Measurements from ENCODE around the gene KCNQ1.

Gene KCNQ1

GRCh38 chr11:2761131-2762030, 316.6 kb downstream of the KCNQ1 start:
- no peak for DNase-seq (ENCODE audit: low read depth, low spot score)

GRCh38 chr11:2762031-2762380, 317.2 kb downstream of the KCNQ1 start:
- no peak for DNase-seq (ENCODE audit: low read depth, low spot score)

DNA sequence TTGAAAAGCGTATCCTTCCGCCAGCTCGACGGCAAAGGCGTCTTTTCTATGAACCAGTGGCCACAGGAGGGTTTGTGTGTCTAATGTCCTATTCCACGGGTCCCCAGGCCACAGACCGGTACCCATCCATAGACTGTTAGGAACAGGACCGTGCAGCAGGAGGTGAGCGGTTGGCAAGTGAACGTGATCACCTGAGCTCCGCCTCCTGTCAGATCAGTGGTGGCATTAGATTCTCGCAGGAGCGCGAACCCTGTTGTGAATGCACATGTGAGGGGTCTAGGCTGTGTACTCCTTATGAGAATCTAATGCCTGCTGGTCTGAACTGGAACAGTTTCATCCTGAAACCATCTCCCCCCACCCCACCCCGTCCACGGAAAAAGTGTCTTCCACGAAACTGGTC, 317.6 kb downstream of the KCNQ1 start:
- DNase-seq (ENCODE audit: low read depth, low spot score) = no peak

DNA sequence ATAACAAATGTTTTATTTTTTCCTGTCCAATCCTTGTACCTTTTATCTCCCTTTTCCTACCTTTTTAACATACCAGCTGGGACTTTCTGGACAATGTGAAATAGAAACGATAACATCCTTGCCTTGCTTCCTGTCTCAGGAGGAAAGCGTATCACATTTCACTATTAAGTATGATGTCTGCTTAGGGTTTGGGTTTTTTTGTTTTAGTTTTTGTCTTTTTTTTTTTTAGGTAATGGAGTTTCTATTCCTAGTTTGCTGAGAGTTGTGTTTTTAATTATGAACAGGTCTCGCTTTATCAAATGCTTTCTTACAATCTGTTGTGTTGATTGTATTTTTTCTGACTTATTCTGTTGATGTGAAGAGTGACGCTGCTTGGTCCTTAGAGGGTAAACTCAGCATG, 319.2 kb downstream of the KCNQ1 start:
- DNase-seq (ENCODE audit: low read depth, low spot score) = no peak

DNA sequence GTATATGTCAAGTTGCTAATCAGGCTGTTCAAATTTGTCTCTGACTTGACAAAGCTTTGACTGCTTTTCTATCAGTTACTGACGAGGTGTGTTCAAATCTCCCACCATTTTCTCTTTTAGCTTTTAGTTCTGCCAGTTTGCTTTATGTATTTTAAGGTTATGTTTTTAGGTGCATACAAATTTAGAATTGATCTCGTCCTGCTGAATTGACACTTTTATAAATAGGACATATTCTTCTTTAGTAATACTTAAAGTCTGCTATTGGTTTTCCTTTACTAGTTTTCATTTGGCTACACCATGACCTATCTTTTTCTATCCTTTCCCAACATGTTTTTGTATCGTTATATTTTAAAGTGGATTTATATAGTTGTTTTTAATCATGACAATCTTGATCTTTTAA, 320.7 kb downstream of the KCNQ1 start:
- DNase-seq (ENCODE audit: low read depth, low spot score) = no peak

DNA sequence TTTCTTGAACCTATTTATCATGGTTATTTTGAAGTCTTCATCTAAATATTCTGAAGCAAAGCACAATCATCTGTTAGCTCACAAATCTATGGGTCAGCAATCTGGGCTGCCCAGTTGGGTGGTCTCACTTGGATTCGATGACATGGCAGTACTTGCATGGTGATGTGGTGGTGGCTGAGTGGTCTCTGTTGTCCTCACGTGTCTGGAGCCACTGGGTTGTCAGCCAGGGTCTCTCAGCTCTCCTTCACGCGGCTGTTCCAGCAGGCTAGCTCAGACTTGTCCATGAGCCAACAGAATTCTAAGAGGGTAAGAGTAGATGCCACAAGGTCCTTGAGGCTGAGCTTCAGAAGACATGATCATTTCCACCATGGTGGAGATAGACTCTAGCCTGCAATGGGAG, 321.4 kb downstream of the KCNQ1 start:
- no peak for DNase-seq (ENCODE audit: low read depth, low spot score)

- DNase-seq (ENCODE audit: low read depth, low spot score) = no peak
Measured at GRCh38 chr11:2767071-2767470, 322.3 kb downstream of the KCNQ1 start.

DNA sequence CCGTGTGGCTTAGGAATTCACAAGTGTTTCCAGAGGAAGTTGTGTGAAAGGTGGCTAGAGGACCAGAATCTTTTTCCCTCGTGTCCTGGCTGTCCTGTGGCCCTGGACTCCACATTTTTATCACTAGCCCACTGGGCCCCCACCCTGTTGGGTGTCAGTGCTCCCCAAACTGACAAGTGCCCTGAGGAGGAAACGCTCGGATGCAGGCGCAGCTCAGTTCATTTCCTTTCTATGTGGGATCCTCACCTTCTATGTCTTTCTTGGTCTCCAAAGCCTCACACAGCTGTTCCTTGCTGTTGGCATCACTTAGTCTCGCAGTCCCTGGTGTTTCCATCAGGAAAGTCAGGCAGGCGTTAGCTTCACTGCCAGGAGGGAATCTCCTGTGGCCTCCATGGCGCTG, 323.0 kb downstream of the KCNQ1 start:
- DNase-seq (ENCODE audit: low read depth, low spot score) = no peak

GRCh38 chr11:2768471-2769408, 323.9 kb downstream of the KCNQ1 start:
- DNase-seq (ENCODE audit: low read depth, low spot score) = no peak

DNA sequence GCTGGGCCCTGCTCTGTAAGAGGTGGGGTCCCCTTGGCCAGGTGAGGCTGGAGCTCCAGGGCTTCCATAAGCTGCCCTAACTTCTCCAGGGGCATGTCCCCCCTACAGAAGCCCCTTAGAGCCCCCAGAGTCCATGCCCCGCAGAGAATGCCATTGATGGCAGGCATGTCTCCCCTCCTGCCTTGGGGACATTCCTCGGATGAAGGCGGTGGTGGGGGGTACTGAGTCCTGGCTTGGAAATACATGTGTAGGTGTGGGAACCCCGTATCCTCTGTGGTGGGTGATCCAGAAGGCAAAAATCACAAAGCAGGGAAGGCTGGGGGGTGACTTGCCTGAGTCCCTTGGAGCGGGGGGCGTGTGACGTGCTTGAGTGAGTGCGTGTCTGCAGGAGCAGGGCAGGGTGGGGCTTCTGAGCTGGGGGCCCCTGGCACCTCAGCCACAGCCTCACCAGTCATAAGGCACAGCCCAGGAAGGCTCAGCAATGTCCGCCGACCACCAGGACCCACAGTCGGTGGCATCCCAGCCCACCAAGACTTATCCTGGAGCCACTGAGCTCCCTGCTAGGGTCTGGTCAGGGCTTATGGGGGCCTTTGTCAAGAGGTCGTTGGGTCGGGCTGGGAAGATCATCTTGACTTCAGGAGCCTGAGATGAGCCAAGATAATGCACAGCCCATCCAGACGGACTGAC, 324.7 kb downstream of the KCNQ1 start:
- DNase-seq (ENCODE audit: low read depth, low spot score) = no peak

- no peak for DNase-seq (ENCODE audit: low read depth, low spot score)
Measured at GRCh38 chr11:2770096-2770751, 325.4 kb downstream of the KCNQ1 start.

DNA sequence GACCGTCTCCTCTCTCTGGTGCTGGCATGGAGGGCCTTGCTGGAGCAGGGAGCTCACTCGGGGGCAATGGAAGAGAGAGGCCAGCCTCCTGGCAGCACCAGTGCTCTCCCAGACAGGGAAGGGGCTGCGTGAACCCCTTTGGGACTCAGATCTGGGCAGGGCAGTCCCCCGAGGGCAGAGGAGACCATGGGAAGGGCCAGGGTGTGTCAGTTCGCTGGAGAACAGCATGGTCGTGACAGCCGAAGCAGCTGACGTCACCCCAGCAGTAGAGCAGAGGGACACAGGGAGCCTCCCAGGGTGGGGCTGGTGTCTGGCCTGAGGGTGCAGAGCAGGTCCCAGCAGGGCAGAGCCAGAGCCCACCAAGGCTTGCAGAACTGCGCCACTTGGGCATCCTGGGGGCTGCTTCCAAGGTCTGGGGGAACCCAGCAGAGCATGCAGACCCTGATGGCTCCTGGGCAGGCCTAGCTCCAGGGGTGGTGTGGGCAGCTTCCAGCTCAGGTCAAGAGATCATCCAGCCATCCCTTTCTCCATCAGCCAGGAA, 326.0 kb downstream of the KCNQ1 start:
- no peak for DNase-seq (ENCODE audit: low read depth, low spot score)

DNA sequence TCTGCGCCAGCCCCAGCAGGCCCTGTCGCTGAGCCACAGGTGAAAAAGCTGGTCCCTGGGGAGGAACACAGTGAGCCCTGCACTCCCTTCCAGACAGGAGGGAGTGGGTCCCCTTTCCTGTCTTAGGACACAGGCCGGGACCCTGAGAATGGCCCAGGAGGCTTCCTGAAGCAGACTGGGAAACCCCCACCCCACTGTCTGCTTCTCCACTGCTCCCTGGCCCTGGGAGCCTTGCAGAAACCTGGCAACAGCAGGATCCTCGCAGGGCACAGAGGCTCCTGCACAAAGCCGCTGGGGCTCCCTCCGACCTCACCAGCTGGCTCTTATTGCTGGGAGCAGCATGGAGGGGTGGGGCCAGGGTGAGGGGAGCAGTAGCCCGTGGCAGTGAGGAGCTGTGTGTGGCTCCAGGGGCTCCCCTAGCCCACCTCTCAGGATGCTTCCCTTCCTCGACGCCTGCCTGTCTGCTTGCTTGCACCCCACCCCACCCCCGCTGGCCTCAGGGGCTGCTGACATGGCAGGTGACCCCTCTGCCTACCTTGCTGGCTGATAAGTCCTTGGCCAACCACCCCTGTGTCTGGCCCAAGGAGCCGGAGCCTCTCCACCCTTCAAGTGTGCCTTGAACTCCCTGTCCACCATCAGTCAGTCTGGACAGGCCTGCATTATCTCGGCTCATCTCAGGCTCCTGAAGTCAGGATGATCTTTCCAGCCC, 327.1 kb downstream of the KCNQ1 start:
- DNase-seq (ENCODE audit: low read depth, low spot score) = no peak

- DNase-seq (ENCODE audit: low read depth, low spot score) = no peak
Measured at GRCh38 chr11:2772544-2773031, 327.8 kb downstream of the KCNQ1 start.

- DNase-seq (ENCODE audit: low read depth, low spot score) = no peak
Measured at GRCh38 chr11:2774173-2775082, 329.6 kb downstream of the KCNQ1 start.

DNA sequence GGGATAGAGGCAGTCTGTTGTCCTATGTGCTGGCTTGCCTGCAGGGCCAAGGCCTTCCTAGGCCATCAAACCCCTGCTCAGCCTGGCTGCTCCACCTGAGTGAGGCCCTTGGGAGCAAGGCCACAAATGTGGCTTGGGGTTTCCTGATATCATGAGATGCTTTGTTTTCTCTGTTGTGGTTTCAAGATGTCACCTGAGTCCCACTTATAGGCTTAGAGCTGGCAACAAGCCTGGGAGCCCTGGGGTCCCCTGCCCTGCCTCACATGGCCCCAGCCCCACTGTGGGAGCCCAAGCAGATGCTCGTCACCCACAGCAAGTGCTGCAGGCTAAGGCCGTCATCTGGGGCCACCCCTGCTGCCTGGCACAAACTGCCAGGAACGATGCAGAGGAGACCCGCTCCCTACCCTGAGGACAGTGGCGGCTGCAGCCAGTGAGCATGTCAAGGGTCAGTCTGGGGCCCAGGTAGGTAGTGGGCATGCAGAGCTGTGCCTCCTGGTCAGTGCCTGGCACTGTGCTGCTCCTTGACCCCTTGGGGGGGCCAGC, 330.3 kb downstream of the KCNQ1 start:
- DNase-seq (ENCODE audit: low read depth, low spot score) = no peak

DNA sequence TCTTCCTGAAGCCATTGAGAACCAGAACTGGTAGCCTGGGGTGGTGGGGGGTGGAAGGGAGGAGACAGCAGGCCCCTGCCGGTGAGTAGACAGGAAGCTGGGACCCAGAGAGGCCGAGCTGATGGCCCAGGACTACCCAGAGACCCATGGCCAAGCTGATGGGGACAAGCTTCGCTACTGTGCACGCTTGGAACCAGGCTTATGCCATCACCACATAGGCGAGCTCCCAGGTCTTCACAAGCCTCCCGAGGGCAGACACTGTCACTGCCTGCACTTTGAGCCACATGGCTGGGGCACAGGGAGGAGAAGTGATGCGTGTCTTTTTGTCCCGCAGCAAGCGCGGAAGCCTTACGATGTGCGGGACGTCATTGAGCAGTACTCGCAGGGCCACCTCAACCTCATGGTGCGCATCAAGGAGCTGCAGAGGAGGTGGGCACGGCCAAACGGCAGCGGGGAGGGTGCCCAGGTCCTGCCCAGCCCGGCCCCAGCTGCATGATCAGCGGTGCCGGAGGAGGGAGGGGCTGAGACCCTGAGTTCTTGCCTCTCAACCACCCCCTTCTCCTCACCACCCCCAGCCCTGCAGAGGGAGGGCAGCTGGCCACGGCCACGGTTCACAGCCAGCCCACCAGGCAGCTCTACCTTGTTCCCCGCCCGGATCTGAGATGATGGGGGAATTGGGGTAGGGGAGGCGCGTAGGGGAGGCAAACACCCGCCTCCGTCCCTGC, 331.0 kb downstream of the KCNQ1 start:
- DNase-seq (ENCODE audit: low read depth, low spot score) = no peak

GRCh38 chr11:2776351-2777061, 331.7 kb downstream of the KCNQ1 start:
- no peak for DNase-seq (ENCODE audit: low read depth, low spot score)

Data from activated CD4-positive, CD25-positive, alpha-beta regulatory T cell treated with anti-CD3 and anti-CD28 coated beads, Interleukin-2, amount 50 U/mL, for 16 hours (primary cell).